ENCODE results near the gene WWOX.

WWOX gene

DNA sequence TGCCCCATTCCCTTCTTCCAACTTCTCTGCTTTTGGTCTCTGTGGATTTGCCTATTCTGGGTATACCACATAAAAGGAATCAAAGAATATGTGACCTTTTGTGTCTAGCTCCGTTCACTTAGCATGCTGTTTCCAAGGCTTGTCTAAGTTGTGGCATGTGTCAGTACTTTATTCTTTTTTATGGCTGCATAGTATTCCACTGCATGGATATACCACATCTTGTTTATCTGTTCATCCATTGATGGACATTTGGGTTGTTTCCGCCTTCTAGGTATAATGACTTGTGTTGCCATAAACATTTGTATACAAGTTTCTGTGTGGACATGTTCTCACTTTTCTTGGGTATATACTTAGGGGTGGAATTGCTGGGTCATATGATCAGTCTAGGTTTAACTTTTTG, 1068.4 kb downstream of the WWOX start:
- H3K4me3 ChIP-seq (ENCODE audit: low read length in 2 of 2): no peak overlapping the region
- H3K4me1 ChIP-seq (ENCODE audit: control insufficient read depth, insufficient read depth, low read length): peaks cover 20% of the 10 kb centered on the region
- H3K9ac ChIP-seq (ENCODE audit: low read length in 2 of 2): no peak overlapping the region
- H3K27me3 ChIP-seq (ENCODE audit: control insufficient read depth in 1 of 2, insufficient read depth in 2 of 2, low read length in 2 of 2): no peaks in the 10 kb centered on the region
- H3K36me3 ChIP-seq (ENCODE audit: control insufficient read depth in 2 of 2, insufficient read depth in 2 of 2, low read length in 2 of 2): no peaks in the 10 kb centered on the region
- peaks cover 3 to 8% of the 10 kb centered on the region in 2 donors for H3K9me3 ChIP-seq (ENCODE audit: control insufficient read depth in 2 of 2, low read length in 2 of 2)
- H3K27ac ChIP-seq (ENCODE audit: low read length): no peak overlapping the region

DNA sequence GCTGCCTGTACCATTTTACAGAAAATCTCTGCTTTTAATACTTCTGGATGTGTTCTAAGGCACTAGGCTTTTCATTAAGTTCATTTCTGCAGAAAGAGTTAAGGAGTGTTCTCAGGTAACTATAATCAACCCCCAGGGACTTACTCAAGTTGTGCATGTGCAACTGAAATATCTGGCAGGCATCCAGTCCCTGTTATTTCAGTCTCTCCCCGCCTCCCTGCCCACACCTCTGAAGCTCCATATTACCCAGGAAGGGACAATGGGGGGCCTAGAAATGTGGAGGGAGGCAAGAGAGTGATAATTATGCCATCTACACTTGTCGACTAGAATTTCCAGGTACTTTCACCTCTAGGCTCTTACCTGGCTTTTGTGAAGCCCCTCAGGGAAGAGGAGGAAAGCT, 1068.9 kb downstream of the WWOX start:
- H3K27ac ChIP-seq (ENCODE audit: low read length): no peak overlapping the region
- H3K9ac ChIP-seq (ENCODE audit: low read length in 2 of 2): no peak overlapping the region
- H3K9me3 ChIP-seq (ENCODE audit: control insufficient read depth in 2 of 2, low read length in 2 of 2): peaks cover 3 to 8% of the 10 kb centered on the region in 2 donors
- H3K4me1 ChIP-seq (ENCODE audit: control insufficient read depth, insufficient read depth, low read length): peaks cover 19% of the 10 kb centered on the region
- H3K27me3 ChIP-seq (ENCODE audit: control insufficient read depth in 1 of 2, insufficient read depth in 2 of 2, low read length in 2 of 2): no peaks in the 10 kb centered on the region
- H3K4me3 ChIP-seq (ENCODE audit: low read length in 2 of 2): no peak overlapping the region
- H3K36me3 ChIP-seq (ENCODE audit: control insufficient read depth in 2 of 2, insufficient read depth in 2 of 2, low read length in 2 of 2): no peaks in the 10 kb centered on the region

DNA sequence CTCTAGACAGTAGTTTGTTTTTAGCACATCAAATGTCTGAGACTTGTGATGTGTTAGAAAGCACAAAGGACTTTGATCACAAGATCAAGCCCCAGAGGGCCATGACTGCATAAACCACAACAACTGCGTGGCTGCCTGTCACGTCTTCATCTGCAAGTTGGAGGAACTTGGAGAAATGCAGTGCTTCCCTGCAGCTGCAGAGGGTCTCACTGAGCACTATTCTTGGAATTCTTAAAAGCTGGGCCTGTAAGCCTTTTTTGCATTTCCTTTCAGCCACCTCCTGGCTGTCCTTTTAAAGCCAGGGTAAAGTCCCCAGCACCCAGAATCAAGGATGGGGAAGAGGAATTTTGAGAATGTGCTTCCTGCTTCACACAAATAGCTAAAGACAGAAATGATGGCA, 1069.8 kb downstream of the WWOX start:
- Histone ChIP-seq H3K4me1 (ENCODE audit: control insufficient read depth, insufficient read depth, low read length) (peaks cover 14% of the 10 kb centered on the region), H3K9me3 (ENCODE audit: control insufficient read depth in 2 of 2, low read length in 2 of 2) (peaks cover 3 to 8% of the 10 kb centered on the region in 2 donors), H3K27ac (ENCODE audit: low read length) (no peak overlapping the region), H3K9ac (ENCODE audit: low read length in 2 of 2) (no peak overlapping the region), H3K36me3 (ENCODE audit: control insufficient read depth in 2 of 2, insufficient read depth in 2 of 2, low read length in 2 of 2) (no peaks in the 10 kb centered on the region), H3K4me3 (ENCODE audit: low read length in 2 of 2) (no peak overlapping the region), H3K27me3 (ENCODE audit: control insufficient read depth in 1 of 2, insufficient read depth in 2 of 2, low read length in 2 of 2) (no peaks in the 10 kb centered on the region)

- Histone ChIP-seq H3K27ac (ENCODE audit: low read length) (no peak overlapping the region), H3K27me3 (ENCODE audit: control insufficient read depth in 1 of 2, insufficient read depth in 2 of 2, low read length in 2 of 2) (no peaks in the 10 kb centered on the region), H3K4me1 (ENCODE audit: control insufficient read depth, insufficient read depth, low read length) (peaks cover 12% of the 10 kb centered on the region), H3K9ac (ENCODE audit: low read length in 2 of 2) (no peak overlapping the region), H3K9me3 (ENCODE audit: control insufficient read depth in 2 of 2, low read length in 2 of 2) (peaks cover 5 to 8% of the 10 kb centered on the region in 2 donors), H3K36me3 (ENCODE audit: control insufficient read depth in 2 of 2, insufficient read depth in 2 of 2, low read length in 2 of 2) (no peaks in the 10 kb centered on the region), H3K4me3 (ENCODE audit: low read length in 2 of 2) (no peak overlapping the region)
These were observed 1071.2 kb downstream of the WWOX start for GRCh38 chr16:79170555-79171246.

DNA sequence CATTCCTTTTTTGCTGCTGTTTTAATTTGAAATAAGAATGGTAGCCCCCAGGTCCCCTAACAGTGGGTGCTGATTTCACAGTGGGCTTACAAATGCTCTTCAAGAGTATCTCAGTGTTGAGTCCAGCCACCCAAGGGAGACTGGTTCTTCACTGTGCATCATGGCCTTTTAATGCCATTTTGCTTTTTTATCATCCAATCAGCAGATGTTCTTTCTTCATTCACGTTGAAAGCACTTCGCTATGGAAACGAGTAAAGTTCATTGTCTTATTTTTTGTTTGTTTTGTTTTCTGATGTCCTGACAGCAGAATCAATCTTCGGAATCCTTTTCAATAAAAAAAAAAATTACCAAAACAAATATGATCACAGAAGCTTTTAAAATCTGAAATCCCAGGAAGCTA, 1072.0 kb downstream of the WWOX start:
- H3K27ac ChIP-seq (ENCODE audit: low read length): no peak overlapping the region
- H3K9me3 ChIP-seq (ENCODE audit: control insufficient read depth in 2 of 2, low read length in 2 of 2): peaks cover 7 to 8% of the 10 kb centered on the region in 2 donors

DNA sequence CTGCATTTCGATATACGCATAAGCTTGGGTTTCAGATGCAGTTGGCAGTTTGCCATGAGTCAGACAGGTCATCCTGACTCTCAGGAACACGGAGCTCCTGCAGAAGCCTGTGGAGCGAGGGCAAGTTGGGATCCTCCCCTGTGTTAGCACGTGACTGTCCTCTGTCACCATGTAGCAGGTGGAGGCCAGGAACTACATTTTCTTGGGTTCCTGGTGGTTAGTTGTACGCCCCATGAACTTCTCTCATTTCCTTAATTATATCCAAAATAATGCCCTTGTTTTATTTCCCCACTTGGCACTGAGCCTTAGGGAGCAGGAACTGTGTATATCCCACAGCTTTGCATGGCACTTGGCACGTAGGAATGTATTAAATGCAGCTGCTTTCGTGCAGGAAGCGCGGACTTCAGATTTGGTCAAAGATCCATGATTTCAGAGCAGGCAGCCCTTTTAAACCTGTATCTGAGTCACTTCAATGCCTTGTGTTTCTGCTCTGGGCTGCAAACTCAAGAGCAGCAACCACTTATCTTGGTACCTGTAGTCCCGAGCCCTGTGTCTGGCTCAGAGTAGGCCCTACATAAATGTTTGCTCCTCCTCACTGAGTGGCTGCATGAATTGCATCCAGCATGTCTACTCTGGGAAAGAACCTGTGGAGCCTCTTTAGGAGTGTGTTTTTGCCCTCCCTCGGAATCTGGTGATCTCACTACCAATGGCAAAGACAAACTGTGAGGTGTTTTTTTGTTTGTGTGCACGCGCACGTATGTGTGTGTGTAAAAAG, 1072.7 kb downstream of the WWOX start:
- no peak overlapping the region for H3K27ac ChIP-seq (ENCODE audit: low read length)

More for the DNA sequence above, 1072.0 kb downstream of the WWOX start:
- Histone ChIP-seq H3K36me3 (ENCODE audit: control insufficient read depth in 2 of 2, insufficient read depth in 2 of 2, low read length in 2 of 2) (no peaks in the 10 kb centered on the region), H3K9ac (ENCODE audit: low read length in 2 of 2) (no peak overlapping the region), H3K4me3 (ENCODE audit: low read length in 2 of 2) (no peak overlapping the region), H3K4me1 (ENCODE audit: control insufficient read depth, insufficient read depth, low read length) (peaks cover 13% of the 10 kb centered on the region), H3K27me3 (ENCODE audit: control insufficient read depth in 1 of 2, insufficient read depth in 2 of 2, low read length in 2 of 2) (no peaks in the 10 kb centered on the region)

GRCh38 chr16:79172976-79173500, 1073.6 kb downstream of the WWOX start:
- no peak overlapping the region for H3K9ac ChIP-seq (ENCODE audit: low read length in 2 of 2)
- H3K4me1 ChIP-seq (ENCODE audit: control insufficient read depth, insufficient read depth, low read length): peaks cover 13% of the 10 kb centered on the region
- peaks cover under 1 to 4% of the 10 kb centered on the region in 2 donors for H3K9me3 ChIP-seq (ENCODE audit: control insufficient read depth in 2 of 2, low read length in 2 of 2)
- no peak overlapping the region for H3K4me3 ChIP-seq (ENCODE audit: low read length in 2 of 2)
- H3K27me3 ChIP-seq (ENCODE audit: control insufficient read depth in 1 of 2, insufficient read depth in 2 of 2, low read length in 2 of 2): no peaks in the 10 kb centered on the region
- no peaks in the 10 kb centered on the region for H3K36me3 ChIP-seq (ENCODE audit: control insufficient read depth in 2 of 2, insufficient read depth in 2 of 2, low read length in 2 of 2)
- no peak overlapping the region for H3K27ac ChIP-seq (ENCODE audit: low read length)

More for the DNA sequence above, 1072.7 kb downstream of the WWOX start:
- H3K4me1 ChIP-seq (ENCODE audit: control insufficient read depth, insufficient read depth, low read length): peaks cover 13% of the 10 kb centered on the region
- H3K9ac ChIP-seq (ENCODE audit: low read length in 2 of 2): no peak overlapping the region
- peaks cover 7 to 8% of the 10 kb centered on the region in 2 donors for H3K9me3 ChIP-seq (ENCODE audit: control insufficient read depth in 2 of 2, low read length in 2 of 2)
- H3K4me3 ChIP-seq (ENCODE audit: low read length in 2 of 2): no peak overlapping the region
- no peaks in the 10 kb centered on the region for H3K27me3 ChIP-seq (ENCODE audit: control insufficient read depth in 1 of 2, insufficient read depth in 2 of 2, low read length in 2 of 2)
- no peaks in the 10 kb centered on the region for H3K36me3 ChIP-seq (ENCODE audit: control insufficient read depth in 2 of 2, insufficient read depth in 2 of 2, low read length in 2 of 2)

DNA sequence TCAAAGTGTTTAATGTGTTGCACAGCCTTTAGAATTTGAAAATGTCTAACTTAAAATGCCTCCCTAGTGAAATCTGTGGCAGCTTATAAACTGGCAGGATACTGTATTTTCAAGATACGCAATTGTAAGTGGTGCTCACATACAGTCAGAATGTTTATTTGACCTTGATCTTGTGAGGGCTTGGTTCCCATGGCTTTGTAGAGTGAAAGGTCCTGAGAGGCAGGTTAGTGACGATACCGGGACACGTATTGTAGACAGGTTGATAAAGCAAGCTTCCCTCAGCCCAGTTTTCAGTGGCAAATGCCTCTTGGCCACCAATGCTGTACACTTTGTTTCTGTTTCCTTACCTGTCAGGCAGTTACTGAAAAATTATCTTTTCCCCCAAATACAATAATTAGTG, 1074.5 kb downstream of the WWOX start:
- peak overlapping the region in 1 of 2 donors; percentile 4 for H3K4me3 ChIP-seq (ENCODE audit: low read length in 2 of 2)
- H3K36me3 ChIP-seq (ENCODE audit: control insufficient read depth in 2 of 2, insufficient read depth in 2 of 2, low read length in 2 of 2): no peaks in the 10 kb centered on the region
- no peak overlapping the region for H3K27ac ChIP-seq (ENCODE audit: low read length)
- peaks cover 13% of the 10 kb centered on the region for H3K4me1 ChIP-seq (ENCODE audit: control insufficient read depth, insufficient read depth, low read length)
- H3K9ac ChIP-seq (ENCODE audit: low read length in 2 of 2): no peak overlapping the region
- H3K27me3 ChIP-seq (ENCODE audit: control insufficient read depth in 1 of 2, insufficient read depth in 2 of 2, low read length in 2 of 2): no peaks in the 10 kb centered on the region
- peaks cover 0 to 4% of the 10 kb centered on the region in 2 donors for H3K9me3 ChIP-seq (ENCODE audit: control insufficient read depth in 2 of 2, low read length in 2 of 2)

- H3K9ac ChIP-seq (ENCODE audit: low read length in 2 of 2): no peak overlapping the region
- H3K36me3 ChIP-seq (ENCODE audit: control insufficient read depth in 2 of 2, insufficient read depth in 2 of 2, low read length in 2 of 2): no peaks in the 10 kb centered on the region
- H3K27me3 ChIP-seq (ENCODE audit: control insufficient read depth in 1 of 2, insufficient read depth in 2 of 2, low read length in 2 of 2): no peaks in the 10 kb centered on the region
- peaks cover 13% of the 10 kb centered on the region for H3K4me1 ChIP-seq (ENCODE audit: control insufficient read depth, insufficient read depth, low read length)
- no peak overlapping the region for H3K27ac ChIP-seq (ENCODE audit: low read length)
- H3K9me3 ChIP-seq (ENCODE audit: control insufficient read depth in 2 of 2, low read length in 2 of 2): peaks cover 0 to 4% of the 10 kb centered on the region in 2 donors
- H3K4me3 ChIP-seq (ENCODE audit: low read length in 2 of 2): no peak overlapping the region
These were observed 1076.0 kb downstream of the WWOX start for GRCh38 chr16:79175286-79176057.

- H3K4me3 ChIP-seq (ENCODE audit: low read length in 2 of 2): no peak overlapping the region
- H3K9ac ChIP-seq (ENCODE audit: low read length in 2 of 2): no peak overlapping the region
- no peak overlapping the region for H3K27ac ChIP-seq (ENCODE audit: low read length)
- no peaks in the 10 kb centered on the region for H3K36me3 ChIP-seq (ENCODE audit: control insufficient read depth in 2 of 2, insufficient read depth in 2 of 2, low read length in 2 of 2)
- no peaks in the 10 kb centered on the region for H3K27me3 ChIP-seq (ENCODE audit: control insufficient read depth in 1 of 2, insufficient read depth in 2 of 2, low read length in 2 of 2)
- peaks cover 0 to 4% of the 10 kb centered on the region in 2 donors for H3K9me3 ChIP-seq (ENCODE audit: control insufficient read depth in 2 of 2, low read length in 2 of 2)
- peaks cover 8% of the 10 kb centered on the region for H3K4me1 ChIP-seq (ENCODE audit: control insufficient read depth, insufficient read depth, low read length)
These were observed 1077.6 kb downstream of the WWOX start for GRCh38 chr16:79177018-79177417.
